Fibroblast of villous mesenchyme (primary cell): ENCODE data around the gene GRK3. TPM values are rescaled to one million over a fixed set of nuclear protein-coding genes. Genes with fewer than 3 reads are reported as not detected.

ENCODE experiments used
- DNase-seq: peaks from one replicate; pipeline ENCODE4 v3.0.0-alpha.2; 2010; ENCODE audit warnings: low read depth
- H3K4me3 ChIP-seq: 2 replicates; pipeline ENCODE4 v1.5.1; 2011; ENCODE audit warnings: low read depth, mild to moderate bottlenecking, low read length
- CTCF ChIP-seq: IDR thresholded peaks from 2 replicates; pipeline ENCODE4 v1.5.1; 2012; ENCODE audit warnings: low read depth, mild to moderate bottlenecking, low read length; ENCODE audit not compliant: insufficient read depth
- total RNA-seq: library from RNA; depleted of rRNA; stranded (reverse); fragments of >200 nt; gene quantifications from 2 replicates; pipeline ENCODE4 v1.2.3, GENCODE V29; 2012

GRK3 gene
- total RNA-seq, 1 donor = 1.7 TPM

GRCh38 chr22:25655371-25655935 is 91.0 kb downstream of the GRK3 start:
- no peak overlapping the region for H3K4me3 ChIP-seq

GRCh38 chr22:25656724-25657123 is 92.2 kb downstream of the GRK3 start:
- no peak for TF ChIP-seq CTCF

More at GRCh38 chr22:25655371-25655935, 91.0 kb downstream of the GRK3 start:
- no peak for DNase-seq
- no peak for TF ChIP-seq CTCF

GRCh38 chr22:25658633-25659032 is 94.2 kb downstream of the GRK3 start:
- no peak overlapping the region for H3K4me3 ChIP-seq
- no peak for DNase-seq
- no peak for TF ChIP-seq CTCF

More at GRCh38 chr22:25656724-25657123, 92.2 kb downstream of the GRK3 start:
- no peak overlapping the region for H3K4me3 ChIP-seq
- DNase-seq = no peak

GRCh38 chr22:25659413-25659812 is 94.9 kb downstream of the GRK3 start:
- no peak for TF ChIP-seq CTCF
- DNase-seq = no peak
- H3K4me3 ChIP-seq = no peak overlapping the region

- H3K4me3 ChIP-seq = no peak overlapping the region
- no peak for TF ChIP-seq CTCF
- no peak for DNase-seq
These were observed 95.9 kb downstream of the GRK3 start for GRCh38 chr22:25660336-25660735.

- no peak for DNase-seq
- TF ChIP-seq CTCF = no peak
- no peak overlapping the region for H3K4me3 ChIP-seq
These were observed 96.6 kb downstream of the GRK3 start for GRCh38 chr22:25661073-25661472.

- no peak overlapping the region for H3K4me3 ChIP-seq
- no peak for TF ChIP-seq CTCF
- DNase-seq = no peak
These were observed 99.2 kb downstream of the GRK3 start for GRCh38 chr22:25663654-25664053.
